ENCODE data around the gene ARHGEF11. TPM values are rescaled to one million over a fixed set of nuclear protein-coding genes. Genes with fewer than 3 reads are reported as not detected.

ARHGEF11 gene
- total and polyA plus RNA-seq, 9 of the 15 experiments (the other 6 are each of a cell fraction or from before 2014, with no cell fraction given) = 0.14 to 15.5 (median 9.0) TPM

DNA sequence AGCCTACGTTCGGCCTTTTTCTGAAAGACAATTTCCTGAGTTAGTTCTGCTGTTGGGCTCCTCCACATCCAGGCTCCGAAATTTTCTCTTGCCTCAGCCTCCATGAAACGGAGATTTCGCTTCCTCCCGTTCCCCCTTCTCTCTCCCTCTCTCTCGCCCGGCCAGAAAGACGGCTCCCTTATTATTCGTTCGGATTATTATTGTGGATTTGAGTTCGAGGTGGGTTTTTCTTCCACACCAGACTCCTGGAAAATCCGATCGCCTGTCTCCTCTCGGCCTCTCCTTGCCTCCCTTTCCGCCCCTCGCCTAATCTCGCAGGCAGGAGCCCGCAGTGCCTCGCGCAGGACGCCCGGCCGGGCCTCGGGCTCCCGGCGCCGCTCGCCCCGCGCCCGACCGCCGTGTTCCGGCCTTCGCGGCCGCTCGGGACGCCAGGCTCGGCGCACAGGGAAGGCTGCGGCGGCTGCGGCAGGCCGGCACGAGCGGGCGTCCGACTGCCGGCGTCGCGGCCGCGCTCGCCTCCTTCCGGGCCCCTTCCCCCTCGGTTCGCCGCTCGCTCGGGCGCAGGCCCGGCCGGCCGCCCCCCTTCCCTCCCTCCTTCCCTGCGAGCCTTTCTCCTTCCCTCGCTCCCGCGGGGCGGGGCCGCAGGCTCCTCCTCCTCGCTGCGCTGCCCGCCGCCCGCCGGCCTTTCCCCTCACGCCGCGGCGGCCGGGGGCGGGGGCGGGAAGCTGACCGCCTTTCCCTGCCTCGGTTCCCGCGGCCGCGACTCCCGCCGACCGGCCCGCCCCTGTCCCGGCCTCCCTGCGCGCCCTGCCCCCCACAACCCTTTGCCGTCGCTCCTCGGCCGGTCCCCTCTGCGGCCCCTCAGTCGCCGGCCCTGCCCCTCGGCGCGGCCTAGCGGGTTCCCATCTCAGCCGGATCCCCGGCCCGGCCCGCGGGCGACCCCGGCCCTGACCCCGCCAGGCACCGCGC, at the start of gene ARHGEF11 (continued):
- TF ChIP-seq, protein P1, sequence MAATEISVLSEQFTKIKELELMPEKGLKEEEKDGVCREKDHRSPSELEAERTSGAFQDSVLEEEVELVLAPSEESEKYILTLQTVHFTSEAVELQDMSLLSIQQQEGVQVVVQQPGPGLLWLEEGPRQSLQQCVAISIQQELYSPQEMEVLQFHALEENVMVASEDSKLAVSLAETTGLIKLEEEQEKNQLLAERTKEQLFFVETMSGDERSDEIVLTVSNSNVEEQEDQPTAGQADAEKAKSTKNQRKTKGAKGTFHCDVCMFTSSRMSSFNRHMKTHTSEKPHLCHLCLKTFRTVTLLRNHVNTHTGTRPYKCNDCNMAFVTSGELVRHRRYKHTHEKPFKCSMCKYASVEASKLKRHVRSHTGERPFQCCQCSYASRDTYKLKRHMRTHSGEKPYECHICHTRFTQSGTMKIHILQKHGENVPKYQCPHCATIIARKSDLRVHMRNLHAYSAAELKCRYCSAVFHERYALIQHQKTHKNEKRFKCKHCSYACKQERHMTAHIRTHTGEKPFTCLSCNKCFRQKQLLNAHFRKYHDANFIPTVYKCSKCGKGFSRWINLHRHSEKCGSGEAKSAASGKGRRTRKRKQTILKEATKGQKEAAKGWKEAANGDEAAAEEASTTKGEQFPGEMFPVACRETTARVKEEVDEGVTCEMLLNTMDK (IDR thresholded peaks at IDR 0.05; ENCODE audit: borderline replicate concordance, insufficient read depth, low read depth, low read length, poor library complexity, severe bottlenecking) = no peak
- TF ChIP-seq ZC3H8 (IDR thresholded peaks at IDR 0.05) = no peak
- no peak for TF ChIP-seq ZBTB17 (CRISPR knock-in tag; IDR thresholded peaks at IDR 0.05)
- TF ChIP-seq ZNF146 (CRISPR knock-in tag; IDR thresholded peaks at IDR 0.05; ENCODE audit: unreplicated experiment) = no peak
- no peak for TF ChIP-seq RBM39 (optimal IDR thresholded peaks at IDR 0.05; ENCODE audit: low read depth, low read length)
- TF ChIP-seq TAL1 (IDR thresholded peaks at IDR 0.05) = no peak
- TF ChIP-seq ZFPM2 (CRISPR knock-in tag; IDR thresholded peaks at IDR 0.05) = no peak
- TF ChIP-seq, protein P2, sequence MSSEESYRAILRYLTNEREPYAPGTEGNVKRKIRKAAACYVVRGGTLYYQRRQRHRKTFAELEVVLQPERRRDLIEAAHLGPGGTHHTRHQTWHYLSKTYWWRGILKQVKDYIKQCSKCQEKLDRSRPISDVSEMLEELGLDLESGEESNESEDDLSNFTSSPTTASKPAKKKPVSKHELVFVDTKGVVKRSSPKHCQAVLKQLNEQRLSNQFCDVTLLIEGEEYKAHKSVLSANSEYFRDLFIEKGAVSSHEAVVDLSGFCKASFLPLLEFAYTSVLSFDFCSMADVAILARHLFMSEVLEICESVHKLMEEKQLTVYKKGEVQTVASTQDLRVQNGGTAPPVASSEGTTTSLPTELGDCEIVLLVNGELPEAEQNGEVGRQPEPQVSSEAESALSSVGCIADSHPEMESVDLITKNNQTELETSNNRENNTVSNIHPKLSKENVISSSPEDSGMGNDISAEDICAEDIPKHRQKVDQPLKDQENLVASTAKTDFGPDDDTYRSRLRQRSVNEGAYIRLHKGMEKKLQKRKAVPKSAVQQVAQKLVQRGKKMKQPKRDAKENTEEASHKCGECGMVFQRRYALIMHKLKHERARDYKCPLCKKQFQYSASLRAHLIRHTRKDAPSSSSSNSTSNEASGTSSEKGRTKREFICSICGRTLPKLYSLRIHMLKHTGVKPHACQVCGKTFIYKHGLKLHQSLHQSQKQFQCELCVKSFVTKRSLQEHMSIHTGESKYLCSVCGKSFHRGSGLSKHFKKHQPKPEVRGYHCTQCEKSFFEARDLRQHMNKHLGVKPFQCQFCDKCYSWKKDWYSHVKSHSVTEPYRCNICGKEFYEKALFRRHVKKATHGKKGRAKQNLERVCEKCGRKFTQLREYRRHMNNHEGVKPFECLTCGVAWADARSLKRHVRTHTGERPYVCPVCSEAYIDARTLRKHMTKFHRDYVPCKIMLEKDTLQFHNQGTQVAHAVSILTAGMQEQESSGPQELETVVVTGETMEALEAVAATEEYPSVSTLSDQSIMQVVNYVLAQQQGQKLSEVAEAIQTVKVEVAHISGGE (CRISPR knock-in tag; IDR thresholded peaks at IDR 0.05) = peak in 1 of 3 experiments; percentile 73; a peak in 2 of 6 replicates
- TF ChIP-seq MIER1 (IDR thresholded peaks at IDR 0.05; ENCODE audit: low read depth) = no peak
- peak; percentile 16; the same call in 1 of the 2 replicates for TF ChIP-seq TRIM25 (IDR thresholded peaks at IDR 0.05; ENCODE audit: borderline replicate concordance)
- TF ChIP-seq SNAPC5 (CRISPR knock-in tag; IDR thresholded peaks at IDR 0.05) = no peak
- TF ChIP-seq CCNT2 (IDR thresholded peaks at IDR 0.05; ENCODE audit: borderline replicate concordance, extremely low read depth, insufficient read length, low read depth, low read length) = peak; percentile 82
- TF ChIP-seq PML (IDR thresholded peaks at IDR 0.05; ENCODE audit: low read length) = no peak
- no peak for TF ChIP-seq NBN (IDR thresholded peaks at IDR 0.05; ENCODE audit: low read depth)
- TF ChIP-seq FOXA3 (CRISPR knock-in tag; conservative IDR thresholded peaks at IDR 0.05 in 1 of 2, IDR thresholded peaks at IDR 0.05 in 1 of 2) = no peak
- no peak for TF ChIP-seq ZNF830 (CRISPR knock-in tag; IDR thresholded peaks at IDR 0.05)
- TF ChIP-seq NUFIP1 (IDR thresholded peaks at IDR 0.05; ENCODE audit: partially characterized antibody) = no peak

Measured in K562 (cell line).